NOMO-1 (cell line): ENCODE data around the gene SHROOM3.
A peak's percentile ranks its signal among the peaks of the same experiment; 100 is the strongest.
"Not testable (repeated sequence)": the region's sequence is repeated elsewhere in the genome, so short reads cannot be mapped to it uniquely, and the experiment has no call there.

Experiments used
- DNase-seq, 2 experiments: peaks; one replicate each; lab custom pipeline; 2025; ENCODE audit not compliant: unreplicated experiment in 2 of 2; lab: John Stamatoyannopoulos, UW

SHROOM3 gene

GRCh38 chr4:76708971-76709771, 274.1 kb downstream of the SHROOM3 start:
- no peak for DNase-seq

- no peak for DNase-seq
Measured at GRCh38 chr4:76709772-76710090, 274.7 kb downstream of the SHROOM3 start.

- DNase-seq, result no peak
Measured at GRCh38 chr4:76712564-76712963, 277.5 kb downstream of the SHROOM3 start.

GRCh38 chr4:76714226-76714625, 279.2 kb downstream of the SHROOM3 start:
- DNase-seq, result no peak

- DNase-seq, result no peak
Measured at GRCh38 chr4:76716020-76716419, 281.0 kb downstream of the SHROOM3 start.

- peak; percentile 8 to 51 for DNase-seq
Measured at GRCh38 chr4:76716658-76717057, 281.6 kb downstream of the SHROOM3 start.

- no peak for DNase-seq
Measured at GRCh38 chr4:76717431-76717830, 282.4 kb downstream of the SHROOM3 start.

- no peak for DNase-seq
Measured at GRCh38 chr4:76718021-76718420, 283.0 kb downstream of the SHROOM3 start.

GRCh38 chr4:76718831-76719230, 283.8 kb downstream of the SHROOM3 start:
- no peak for DNase-seq

- no peak for DNase-seq
Measured at GRCh38 chr4:76720121-76720520, 285.1 kb downstream of the SHROOM3 start.

- DNase-seq, result not testable (repeated sequence)
Measured at GRCh38 chr4:76722146-76722545, 287.1 kb downstream of the SHROOM3 start.

- DNase-seq, result no peak
Measured at GRCh38 chr4:76722838-76723237, 287.8 kb downstream of the SHROOM3 start.

- no peak for DNase-seq
Measured at GRCh38 chr4:76723373-76723772, 288.3 kb downstream of the SHROOM3 start.

- DNase-seq, result no peak
Measured at GRCh38 chr4:76723924-76724323, 288.9 kb downstream of the SHROOM3 start.

- DNase-seq, result no peak
Measured at GRCh38 chr4:76725039-76725438, 290.0 kb downstream of the SHROOM3 start.

- no peak for DNase-seq
Measured at GRCh38 chr4:76726176-76726575, 291.1 kb downstream of the SHROOM3 start.

- no peak for DNase-seq
Measured at GRCh38 chr4:76726631-76727030, 291.6 kb downstream of the SHROOM3 start.

GRCh38 chr4:76727934-76728333, 292.9 kb downstream of the SHROOM3 start:
- not testable (repeated sequence) for DNase-seq

- DNase-seq, result no peak
Measured at GRCh38 chr4:76729460-76729859, 294.4 kb downstream of the SHROOM3 start.

GRCh38 chr4:76729980-76730379, 295.0 kb downstream of the SHROOM3 start:
- DNase-seq, result no peak

- DNase-seq, result no peak
Measured at GRCh38 chr4:76732246-76732645, 297.2 kb downstream of the SHROOM3 start.

GRCh38 chr4:76733068-76733771, 298.2 kb downstream of the SHROOM3 start:
- no peak for DNase-seq
